Thoracic aorta (tissue), 2 donors: ENCODE measurements around the gene FSTL4. TPM values are rescaled to one million over a fixed set of nuclear protein-coding genes. Genes with fewer than 3 reads are reported as not detected.

Experiments
- ATAC-seq: fragments of 150-250 bp; one replicate; pipeline ENCODE4 v1.8.0; 2017; ENCODE audit warnings: low read depth; ENCODE audit not compliant: insufficient number of reproducible peaks, low FRiP score
- DNase-seq: peaks from one replicate; pipeline ENCODE4 v3.0.0-alpha.2; 2020; ENCODE audit warnings: low spot score
- H3K27ac ChIP-seq, 2 donors: fragments of 200-600 bp; sonication (generic); 1 replicate in 1 of 2; 2 replicates in 1 of 2; pipeline ENCODE4 v1.5.1; 2016; ENCODE audit warnings: mild to moderate bottlenecking in 2 of 2, moderate library complexity in 2 of 2
- H3K27me3 ChIP-seq: fragments of 200-600 bp; sonication (generic); replicated peaks from 2 replicates; pipeline ENCODE4 v1.6.0; 2016; ENCODE audit warnings: mild to moderate bottlenecking; ENCODE audit not compliant: insufficient read depth
- H3K36me3 ChIP-seq: fragments of 200-600 bp; sonication (generic); one replicate; pipeline ENCODE4 v1.5.1; 2016
- H3K4me1 ChIP-seq, 2 donors: fragments of 200-600 bp; sonication (generic); 1 replicate in 1 of 2; 2 replicates in 1 of 2; pipeline versions ENCODE4 v1.5.1 to v1.6.0; 2016; ENCODE audit warnings: low read depth in 2 of 2, mild to moderate bottlenecking in 1 of 2; ENCODE audit not compliant: control insufficient read depth in 1 of 2
- H3K4me3 ChIP-seq: fragments of 200-600 bp; sonication (generic); 2 replicates; pipeline ENCODE4 v1.5.1; 2016; ENCODE audit warnings: mild to moderate bottlenecking
- H3K9me3 ChIP-seq: fragments of 200-600 bp; sonication (generic); 2 replicates; pipeline ENCODE4 v1.5.1; 2016
- total RNA-seq, 2 donors: library from RNA; depleted of rRNA; stranded (reverse); fragments of >200 nt; gene quantifications; one replicate each; pipeline versions ENCODE4 v1.1.0 to v1.2.3, GENCODE V29; 2016
- TF ChIP-seq, protein P1 (sequence below): fragments of 200-600 bp; sonication (generic); IDR thresholded peaks from one replicate; pipeline ENCODE4 v1.5.1; 2019; ENCODE audit warnings: antibody characterized with exemption

FSTL4 gene
- total RNA-seq, 2 donors from 2014 or later, result not detected

- ATAC-seq (no peak), DNase-seq (no peak)
- H3K27me3 ChIP-seq, result no peaks in the 10 kb centered on the region
- TF ChIP-seq, protein P1, sequence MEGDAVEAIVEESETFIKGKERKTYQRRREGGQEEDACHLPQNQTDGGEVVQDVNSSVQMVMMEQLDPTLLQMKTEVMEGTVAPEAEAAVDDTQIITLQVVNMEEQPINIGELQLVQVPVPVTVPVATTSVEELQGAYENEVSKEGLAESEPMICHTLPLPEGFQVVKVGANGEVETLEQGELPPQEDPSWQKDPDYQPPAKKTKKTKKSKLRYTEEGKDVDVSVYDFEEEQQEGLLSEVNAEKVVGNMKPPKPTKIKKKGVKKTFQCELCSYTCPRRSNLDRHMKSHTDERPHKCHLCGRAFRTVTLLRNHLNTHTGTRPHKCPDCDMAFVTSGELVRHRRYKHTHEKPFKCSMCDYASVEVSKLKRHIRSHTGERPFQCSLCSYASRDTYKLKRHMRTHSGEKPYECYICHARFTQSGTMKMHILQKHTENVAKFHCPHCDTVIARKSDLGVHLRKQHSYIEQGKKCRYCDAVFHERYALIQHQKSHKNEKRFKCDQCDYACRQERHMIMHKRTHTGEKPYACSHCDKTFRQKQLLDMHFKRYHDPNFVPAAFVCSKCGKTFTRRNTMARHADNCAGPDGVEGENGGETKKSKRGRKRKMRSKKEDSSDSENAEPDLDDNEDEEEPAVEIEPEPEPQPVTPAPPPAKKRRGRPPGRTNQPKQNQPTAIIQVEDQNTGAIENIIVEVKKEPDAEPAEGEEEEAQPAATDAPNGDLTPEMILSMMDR, result no peak
- no peaks in the 10 kb centered on the region for H3K4me1 ChIP-seq
- no peaks in the 10 kb centered on the region for H3K9me3 ChIP-seq
- H3K4me3 ChIP-seq, result no peak overlapping the region
- no peak overlapping the region for H3K27ac ChIP-seq
- H3K36me3 ChIP-seq, result no peaks in the 10 kb centered on the region
Observed at GRCh38 chr5:133514456-133514855, 97.9 kb downstream of the FSTL4 start.

DNA sequence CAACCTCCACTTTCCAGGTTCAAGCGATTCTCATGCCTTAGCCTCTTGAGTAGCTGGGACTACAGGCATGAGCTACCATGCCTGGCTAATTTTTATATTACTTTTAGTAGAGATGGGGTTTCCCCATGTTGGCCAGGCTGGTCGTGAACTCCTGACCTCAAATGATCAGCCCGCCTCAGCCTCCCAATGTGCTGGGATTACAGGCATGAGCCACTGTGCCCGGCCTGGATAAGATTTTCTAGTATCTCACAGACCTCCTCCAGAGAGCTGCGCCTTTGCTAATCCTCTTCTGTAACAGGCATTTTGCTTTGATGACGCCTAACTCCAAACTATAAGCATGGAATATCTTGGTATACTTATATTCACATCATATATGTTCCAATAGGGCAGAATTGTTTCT lies 99.4 kb downstream of the FSTL4 start:
- H3K36me3 ChIP-seq, result no peaks in the 10 kb centered on the region
- TF ChIP-seq, protein P1, result no peak
- H3K9me3 ChIP-seq, result no peaks in the 10 kb centered on the region
- no peak overlapping the region for H3K27ac ChIP-seq
- no peak for DNase-seq
- H3K4me3 ChIP-seq, result no peak overlapping the region
- no peaks in the 10 kb centered on the region for H3K27me3 ChIP-seq
- no peak for ATAC-seq
- no peaks in the 10 kb centered on the region for H3K4me1 ChIP-seq

DNA sequence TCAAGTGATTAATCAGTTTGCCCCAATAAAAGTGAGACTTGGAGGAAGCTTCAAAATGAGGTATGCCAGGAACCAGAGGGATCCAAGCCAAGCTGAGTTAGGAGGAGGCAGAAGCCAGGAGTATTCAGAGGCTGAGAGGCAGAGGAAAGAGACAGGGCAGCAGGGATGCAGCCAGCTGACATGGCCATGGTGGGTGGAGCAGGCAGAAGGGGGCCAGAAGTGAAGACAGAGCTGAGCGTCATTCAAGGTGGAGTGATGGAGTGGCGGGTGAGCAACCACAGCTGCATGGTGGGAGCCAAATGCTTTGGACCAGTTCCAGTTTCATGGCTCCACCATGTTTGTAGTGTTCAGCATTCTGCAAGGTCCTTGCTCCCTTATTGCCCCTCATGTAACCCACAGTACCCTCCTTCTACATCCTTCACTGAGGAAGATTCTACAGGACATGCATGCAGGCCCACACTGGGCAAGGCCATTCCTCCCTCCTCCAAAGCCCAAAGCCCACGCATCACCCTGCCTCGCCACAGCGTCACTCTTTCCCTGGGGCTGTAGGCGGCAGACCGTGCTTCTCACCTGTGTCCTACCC lies 100.6 kb downstream of the FSTL4 start:
- TF ChIP-seq, protein P1, result no peak

DNA sequence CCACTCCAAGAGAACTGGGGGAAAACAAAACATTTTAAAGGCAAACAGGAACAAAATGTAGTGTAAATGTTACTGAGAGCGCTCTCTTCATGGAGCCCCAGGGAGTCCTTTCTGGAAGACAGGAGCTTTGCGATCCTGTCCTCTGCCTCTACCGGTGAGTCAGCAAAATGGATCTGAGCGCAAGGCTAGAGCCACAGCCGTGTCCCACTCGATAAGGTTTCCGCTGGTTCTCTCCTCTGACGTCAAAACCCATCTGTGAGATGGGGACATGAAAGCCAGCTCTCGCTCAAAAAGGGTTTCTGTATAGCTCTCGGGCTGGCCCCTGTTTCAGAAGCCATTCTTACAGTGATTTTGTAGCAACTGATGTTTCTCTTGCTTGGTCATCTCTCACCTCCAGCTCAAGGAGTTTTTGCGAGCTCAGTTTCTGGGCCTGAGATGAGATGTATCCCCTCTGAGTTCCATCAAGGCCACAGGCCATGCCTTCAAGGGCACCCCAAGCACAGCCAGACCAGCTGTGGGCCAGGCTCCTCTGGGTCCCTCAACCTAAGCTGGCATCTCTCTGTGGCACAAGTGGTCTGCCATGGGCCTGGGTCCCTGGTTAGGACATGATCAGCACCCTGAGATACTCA lies 101.6 kb downstream of the FSTL4 start:
- TF ChIP-seq, protein P1, result no peak
- Histone ChIP-seq H3K27ac (no peak overlapping the region), H3K9me3 (no peaks in the 10 kb centered on the region), H3K4me3 (no peak overlapping the region), H3K4me1 (no peaks in the 10 kb centered on the region), H3K27me3 (no peaks in the 10 kb centered on the region), H3K36me3 (no peaks in the 10 kb centered on the region)
- ATAC-seq (no peak), DNase-seq (no peak)

More for the DNA sequence above, 100.6 kb downstream of the FSTL4 start:
- Histone ChIP-seq H3K9me3 (no peaks in the 10 kb centered on the region), H3K4me1 (no peaks in the 10 kb centered on the region), H3K4me3 (no peak overlapping the region), H3K36me3 (no peaks in the 10 kb centered on the region), H3K27ac (no peak overlapping the region), H3K27me3 (no peaks in the 10 kb centered on the region)
- ATAC-seq (no peak), DNase-seq (no peak)

DNA sequence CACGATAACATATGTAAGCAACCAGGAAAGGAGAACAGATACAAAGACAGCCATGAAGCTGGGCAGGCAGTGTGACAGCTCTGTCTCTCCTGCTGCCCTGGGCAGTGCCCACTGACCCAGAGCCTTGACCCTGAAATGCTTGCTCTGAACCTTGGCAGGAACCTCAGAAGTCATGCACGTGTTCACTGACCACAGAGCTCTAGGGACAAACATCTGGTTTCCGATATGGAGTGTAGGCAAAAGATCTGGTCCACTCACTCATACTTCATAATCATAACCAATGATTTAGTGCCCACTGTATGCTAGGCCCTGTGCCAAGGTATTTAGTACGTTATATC lies 102.6 kb downstream of the FSTL4 start:
- H3K27me3 ChIP-seq, result no peaks in the 10 kb centered on the region
- H3K27ac ChIP-seq, result no peak overlapping the region
- ATAC-seq, result no peak
- H3K36me3 ChIP-seq, result no peaks in the 10 kb centered on the region
- TF ChIP-seq, protein P1, result no peak
- H3K9me3 ChIP-seq, result no peaks in the 10 kb centered on the region
- no peak overlapping the region for H3K4me3 ChIP-seq
- H3K4me1 ChIP-seq, result no peaks in the 10 kb centered on the region
- no peak for DNase-seq
